ENCODE results near the gene LRP8. TPM values are rescaled to one million over a fixed set of nuclear protein-coding genes. Genes with fewer than 3 reads are reported as not detected.

LRP8 gene
- total RNA-seq, 1 donor from 2014 or later: 12.8 TPM

DNA sequence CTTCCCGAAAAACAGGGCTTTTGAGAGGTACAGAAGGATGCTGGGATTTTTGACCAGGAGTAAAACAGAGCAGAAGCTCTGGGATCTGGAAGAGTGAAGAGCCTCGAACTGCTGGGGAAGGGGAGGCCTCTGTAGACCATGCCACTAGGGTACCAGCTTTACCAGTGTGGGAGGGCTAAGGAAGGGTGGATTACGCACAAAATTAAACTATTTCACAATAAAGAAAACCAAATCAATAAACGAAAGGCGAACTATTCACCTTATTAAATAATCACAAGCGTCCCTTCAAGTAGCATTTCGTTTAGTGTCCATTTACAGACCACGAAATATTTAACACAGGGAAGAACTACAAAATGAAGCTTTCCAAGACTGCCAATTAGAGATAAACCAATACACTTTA, 108.2 kb downstream of the LRP8 start:
- H3K4me3 ChIP-seq (ENCODE audit: insufficient read depth, low read depth, low read length): peak overlapping the region; percentile 78
- no peaks in the 10 kb centered on the region for H3K9me3 ChIP-seq (ENCODE audit: insufficient read depth, low read depth, low read length)
- peak overlapping the region; percentile 91 for H3K27ac ChIP-seq (ENCODE audit: low read depth, low read length)
- H3K4me2 ChIP-seq (ENCODE audit: low read length): peak overlapping the region; percentile 90
- peaks cover 2% of the 10 kb centered on the region for H3K4me1 Mint-ChIP-seq (ENCODE audit: low read depth, unreplicated experiment)
- no peaks in the 10 kb centered on the region for H3K27me3 Mint-ChIP-seq (ENCODE audit: low read depth, unreplicated experiment)
- no peaks in the 10 kb centered on the region for H3K36me3 Mint-ChIP-seq (ENCODE audit: low read depth, unreplicated experiment)
- H3K36me3 ChIP-seq (ENCODE audit: insufficient read depth, low read length): peaks cover 1% of the 10 kb centered on the region
- peaks cover 13% of the 10 kb centered on the region for H3K79me2 ChIP-seq (ENCODE audit: insufficient read depth, low read length)
- H3K9ac ChIP-seq (ENCODE audit: low read length): peak overlapping the region; percentile 94
- H4K20me1 ChIP-seq (ENCODE audit: insufficient read depth, low read length): no peaks in the 10 kb centered on the region
- H3K27ac Mint-ChIP-seq (ENCODE audit: unreplicated experiment): peak overlapping the region; percentile 98
- no peak for DNase-seq (ENCODE audit: low read depth)
- peaks cover 8% of the 10 kb centered on the region for H3K4me1 ChIP-seq (ENCODE audit: insufficient read depth, low read length)
- peak overlapping the region; percentile 91 for H2AFZ ChIP-seq (ENCODE audit: low read depth, low read length)
- no peak for FAIRE-seq
- no peak for TF ChIP-seq EZH2 (IDR thresholded peaks at IDR 0.05; ENCODE audit: insufficient read depth, low read length)
- TF ChIP-seq, protein P1, sequence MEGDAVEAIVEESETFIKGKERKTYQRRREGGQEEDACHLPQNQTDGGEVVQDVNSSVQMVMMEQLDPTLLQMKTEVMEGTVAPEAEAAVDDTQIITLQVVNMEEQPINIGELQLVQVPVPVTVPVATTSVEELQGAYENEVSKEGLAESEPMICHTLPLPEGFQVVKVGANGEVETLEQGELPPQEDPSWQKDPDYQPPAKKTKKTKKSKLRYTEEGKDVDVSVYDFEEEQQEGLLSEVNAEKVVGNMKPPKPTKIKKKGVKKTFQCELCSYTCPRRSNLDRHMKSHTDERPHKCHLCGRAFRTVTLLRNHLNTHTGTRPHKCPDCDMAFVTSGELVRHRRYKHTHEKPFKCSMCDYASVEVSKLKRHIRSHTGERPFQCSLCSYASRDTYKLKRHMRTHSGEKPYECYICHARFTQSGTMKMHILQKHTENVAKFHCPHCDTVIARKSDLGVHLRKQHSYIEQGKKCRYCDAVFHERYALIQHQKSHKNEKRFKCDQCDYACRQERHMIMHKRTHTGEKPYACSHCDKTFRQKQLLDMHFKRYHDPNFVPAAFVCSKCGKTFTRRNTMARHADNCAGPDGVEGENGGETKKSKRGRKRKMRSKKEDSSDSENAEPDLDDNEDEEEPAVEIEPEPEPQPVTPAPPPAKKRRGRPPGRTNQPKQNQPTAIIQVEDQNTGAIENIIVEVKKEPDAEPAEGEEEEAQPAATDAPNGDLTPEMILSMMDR (IDR thresholded peaks at IDR 0.05; ENCODE audit: insufficient read depth, low read depth, low read length): no peak
- no peaks in the 10 kb centered on the region for H3K27me3 ChIP-seq (ENCODE audit: insufficient read depth, low read length)
- no peaks in the 10 kb centered on the region for H3K9me3 Mint-ChIP-seq (ENCODE audit: unreplicated experiment)
- peak overlapping the region; percentile 89 for H3K4me3 Mint-ChIP-seq (ENCODE audit: unreplicated experiment)

DNA sequence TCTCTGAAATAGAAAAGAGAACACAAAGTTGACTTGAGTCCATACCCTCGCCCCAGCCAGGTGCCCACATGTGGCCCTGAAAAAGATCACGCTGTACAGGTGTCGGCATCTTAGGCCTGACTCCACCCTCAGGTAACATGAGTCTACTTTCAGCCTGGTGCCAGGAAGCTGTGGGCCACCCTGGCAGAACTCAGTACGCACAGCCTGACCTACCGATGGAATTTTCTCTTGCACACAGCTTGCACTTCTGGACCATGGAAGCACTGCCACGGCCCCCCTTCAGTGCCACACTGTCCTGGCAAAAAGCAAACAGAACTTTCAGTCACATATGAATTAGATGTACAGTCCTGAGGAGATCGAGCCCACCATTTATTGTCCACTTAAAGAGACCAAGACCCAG, 109.7 kb downstream of the LRP8 start:
- Mint-ChIP-seq H3K27me3 (ENCODE audit: low read depth, unreplicated experiment) (no peaks in the 10 kb centered on the region), H3K36me3 (ENCODE audit: low read depth, unreplicated experiment) (peaks cover 5% of the 10 kb centered on the region), H3K9me3 (ENCODE audit: unreplicated experiment) (no peaks in the 10 kb centered on the region), H3K4me3 (ENCODE audit: unreplicated experiment) (peak overlapping the region; percentile 54), H3K4me1 (ENCODE audit: low read depth, unreplicated experiment) (peaks cover 2% of the 10 kb centered on the region), H3K27ac (ENCODE audit: unreplicated experiment) (no peak overlapping the region)
- no peak for FAIRE-seq
- Histone ChIP-seq H3K36me3 (ENCODE audit: insufficient read depth, low read length) (peaks cover 14% of the 10 kb centered on the region), H3K9ac (ENCODE audit: low read length) (no peak overlapping the region), H3K4me1 (ENCODE audit: insufficient read depth, low read length) (peaks cover 8% of the 10 kb centered on the region), H3K4me2 (ENCODE audit: low read length) (no peak overlapping the region), H3K9me3 (ENCODE audit: insufficient read depth, low read depth, low read length) (no peaks in the 10 kb centered on the region), H3K4me3 (ENCODE audit: insufficient read depth, low read depth, low read length) (no peak overlapping the region), H4K20me1 (ENCODE audit: insufficient read depth, low read length) (no peaks in the 10 kb centered on the region), H3K27me3 (ENCODE audit: insufficient read depth, low read length) (no peaks in the 10 kb centered on the region), H2AFZ (ENCODE audit: low read depth, low read length) (no peak overlapping the region), H3K79me2 (ENCODE audit: insufficient read depth, low read length) (peaks cover 13% of the 10 kb centered on the region), H3K27ac (ENCODE audit: low read depth, low read length) (no peak overlapping the region)
- TF ChIP-seq, protein P1 (IDR thresholded peaks at IDR 0.05; ENCODE audit: insufficient read depth, low read depth, low read length): no peak
- no peak for TF ChIP-seq EZH2 (IDR thresholded peaks at IDR 0.05; ENCODE audit: insufficient read depth, low read length)
- no peak for DNase-seq (ENCODE audit: low read depth)

DNA sequence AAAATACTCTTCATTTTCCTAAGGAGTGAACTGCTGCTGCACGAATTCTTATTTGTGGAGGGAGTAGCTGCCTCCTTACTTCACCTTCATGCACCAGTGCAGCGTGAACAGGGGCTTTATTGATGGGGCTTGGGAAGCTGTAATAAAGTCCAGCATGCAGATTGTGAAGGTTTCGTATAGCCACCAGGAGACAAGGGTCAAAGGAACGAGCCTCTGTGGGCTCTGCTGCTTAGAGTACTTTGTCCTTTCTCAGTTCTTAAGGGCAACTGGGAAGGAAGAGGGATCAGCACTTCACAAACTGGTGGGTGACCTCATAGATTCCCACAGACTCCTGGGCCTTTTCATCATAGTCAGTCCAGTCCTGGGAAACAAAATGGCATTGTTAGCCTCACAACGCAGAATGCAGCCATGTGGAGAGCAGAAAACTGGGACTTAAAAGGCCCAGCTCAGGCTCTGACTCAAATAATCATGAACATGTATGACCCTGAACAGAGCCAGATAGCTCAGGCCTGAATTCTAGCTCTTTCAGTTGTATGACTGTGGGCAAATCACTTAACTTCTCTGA, 113.4 kb downstream of the LRP8 start:
- Mint-ChIP-seq H3K36me3 (ENCODE audit: low read depth, unreplicated experiment) (peaks cover 15% of the 10 kb centered on the region), H3K4me1 (ENCODE audit: low read depth, unreplicated experiment) (no peaks in the 10 kb centered on the region), H3K27ac (ENCODE audit: unreplicated experiment) (no peak overlapping the region), H3K4me3 (ENCODE audit: unreplicated experiment) (no peak overlapping the region), H3K9me3 (ENCODE audit: unreplicated experiment) (no peaks in the 10 kb centered on the region), H3K27me3 (ENCODE audit: low read depth, unreplicated experiment) (no peaks in the 10 kb centered on the region)
- no peak overlapping the region for H3K9ac ChIP-seq (ENCODE audit: low read length)
- H3K4me1 ChIP-seq (ENCODE audit: insufficient read depth, low read length): peaks cover 1% of the 10 kb centered on the region
- no peak for DNase-seq (ENCODE audit: low read depth)
- no peaks in the 10 kb centered on the region for H3K9me3 ChIP-seq (ENCODE audit: insufficient read depth, low read depth, low read length)
- TF ChIP-seq, protein P1 (IDR thresholded peaks at IDR 0.05; ENCODE audit: insufficient read depth, low read depth, low read length): no peak
- no peak for TF ChIP-seq EZH2 (IDR thresholded peaks at IDR 0.05; ENCODE audit: insufficient read depth, low read length)
- H4K20me1 ChIP-seq (ENCODE audit: insufficient read depth, low read length): no peaks in the 10 kb centered on the region
- H3K36me3 ChIP-seq (ENCODE audit: insufficient read depth, low read length): peaks cover 34% of the 10 kb centered on the region
- no peak overlapping the region for H3K4me2 ChIP-seq (ENCODE audit: low read length)
- no peak overlapping the region for H3K27ac ChIP-seq (ENCODE audit: low read depth, low read length)
- no peak for FAIRE-seq
- no peaks in the 10 kb centered on the region for H3K27me3 ChIP-seq (ENCODE audit: insufficient read depth, low read length)
- peaks cover 9% of the 10 kb centered on the region for H3K79me2 ChIP-seq (ENCODE audit: insufficient read depth, low read length)
- H2AFZ ChIP-seq (ENCODE audit: low read depth, low read length): no peak overlapping the region
- no peak overlapping the region for H3K4me3 ChIP-seq (ENCODE audit: insufficient read depth, low read depth, low read length)

Measured in astrocyte (in vitro differentiated cells and primary cell).